Measurements from ENCODE around the gene HTR3D.

GRCh38 chr3:184001761-184002160, 29.8 kb upstream of the HTR3D start:
- TF ChIP-seq POLR2A (IDR thresholded peaks at IDR 0.05) = no peak
- TF ChIP-seq, protein P1, sequence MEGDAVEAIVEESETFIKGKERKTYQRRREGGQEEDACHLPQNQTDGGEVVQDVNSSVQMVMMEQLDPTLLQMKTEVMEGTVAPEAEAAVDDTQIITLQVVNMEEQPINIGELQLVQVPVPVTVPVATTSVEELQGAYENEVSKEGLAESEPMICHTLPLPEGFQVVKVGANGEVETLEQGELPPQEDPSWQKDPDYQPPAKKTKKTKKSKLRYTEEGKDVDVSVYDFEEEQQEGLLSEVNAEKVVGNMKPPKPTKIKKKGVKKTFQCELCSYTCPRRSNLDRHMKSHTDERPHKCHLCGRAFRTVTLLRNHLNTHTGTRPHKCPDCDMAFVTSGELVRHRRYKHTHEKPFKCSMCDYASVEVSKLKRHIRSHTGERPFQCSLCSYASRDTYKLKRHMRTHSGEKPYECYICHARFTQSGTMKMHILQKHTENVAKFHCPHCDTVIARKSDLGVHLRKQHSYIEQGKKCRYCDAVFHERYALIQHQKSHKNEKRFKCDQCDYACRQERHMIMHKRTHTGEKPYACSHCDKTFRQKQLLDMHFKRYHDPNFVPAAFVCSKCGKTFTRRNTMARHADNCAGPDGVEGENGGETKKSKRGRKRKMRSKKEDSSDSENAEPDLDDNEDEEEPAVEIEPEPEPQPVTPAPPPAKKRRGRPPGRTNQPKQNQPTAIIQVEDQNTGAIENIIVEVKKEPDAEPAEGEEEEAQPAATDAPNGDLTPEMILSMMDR (IDR thresholded peaks at IDR 0.05) = no peak

Measured in adrenal gland (tissue), 5 donors.